ENCODE data around the gene NGFR.

- TF ChIP-seq CTCF (IDR thresholded peaks at IDR 0.05) (no peak), EZH2 (IDR thresholded peaks at IDR 0.05; ENCODE audit: borderline replicate concordance, insufficient read depth, low read depth, low read length, poor library complexity, severe bottlenecking) (no peak)
Measured at GRCh38 chr17:49548506-49549310, 53.6 kb downstream of the NGFR start.
